HepG2 (cell line): ENCODE data around the gene FAM174A. TPM values are rescaled to one million over a fixed set of nuclear protein-coding genes. Genes with fewer than 3 reads are reported as not detected.

Experiments
- ATAC-seq: fragments of 200-7000 bp; cut with Tn5 transposase; 3 replicates; pipeline ENCODE4 v1.9.1; 2020; ENCODE audit warnings: mild to moderate bottlenecking, moderate library complexity
- BruUV-seq: library from RNA; stranded (reverse); fragments of 400-500 nt; replicated peaks from 2 replicates; lab custom pipeline; 2021; lab: Mats Ljungman, UMichigan
- CTCF ChIA-PET: fragments of 300-600 bp; formaldehyde crosslinking; extraction: SDS; loops from one replicate; lab custom pipeline; 2021; ENCODE audit warnings: low total read pairs, inconsistent platforms, low intra/inter-chr PET ratio; lab: Yijun Ruan, JAX
- POLR2A ChIA-PET: fragments of 350-600 bp; sonication (Branson Sonifier 250); formaldehyde crosslinking; loops from one replicate; lab custom pipeline; 2020; ENCODE audit warnings: antibody characterized with exemption, inconsistent platforms; lab: Yijun Ruan, JAX
- DNase-seq: peaks from one replicate; pipeline ENCODE4 v3.0.0-alpha.2; 2015; ENCODE audit warnings: low spot score
- FAIRE-seq: peaks from 3 replicates; lab custom pipeline; 2011; peaks lifted over from hg19 to GRCh38; lab: Jason Lieb, UNC
- H2AFZ ChIP-seq: one replicate; pipeline ENCODE4 v1.6.1; 2011; ENCODE audit warnings: low read length, inconsistent platforms
- H3K27ac ChIP-seq: fragments of 300-600 bp; 3 replicates; pipeline ENCODE4 v1.8.0; 2011; ENCODE audit warnings: mixed run types, mild to moderate bottlenecking, mixed read lengths, low read length, inconsistent platforms; ENCODE audit not compliant: insufficient read depth; ENCODE audit errors: extremely low read length
- H3K27me3 ChIP-seq, 2 experiments: fragments of 200-600 bp in 1 of 2; 2 replicates in 1 of 2; 3 replicates in 1 of 2; pipeline versions ENCODE4 v1.6.0 to v1.8.0; 2011; ENCODE audit warnings: low read length in 2 of 2, mild to moderate bottlenecking in 2 of 2, moderate library complexity in 2 of 2, inconsistent platforms in 1 of 2; ENCODE audit not compliant: insufficient read depth in 2 of 2, control insufficient read depth in 1 of 2
- H3K36me3 ChIP-seq, 2 experiments: fragments of 200-600 bp in 1 of 2; replicated peaks in 1 of 2; 2 replicates in 1 of 2; 3 replicates in 1 of 2; pipeline versions ENCODE4 v1.5.1 to v1.8.0; 2011; ENCODE audit warnings: low read length in 2 of 2, inconsistent platforms in 1 of 2; ENCODE audit not compliant: insufficient read depth in 2 of 2, control insufficient read depth in 1 of 2
- H3K4me1 ChIP-seq: 2 replicates; pipeline ENCODE4 v1.5.1; 2012; ENCODE audit warnings: low read length, inconsistent platforms; ENCODE audit not compliant: insufficient read depth
- H3K4me2 ChIP-seq: 2 replicates; pipeline ENCODE4 v1.6.0; 2011; ENCODE audit warnings: low read depth, low read length, inconsistent platforms
- H3K4me3 ChIP-seq, 3 experiments: fragments of 200-600 bp in 1 of 3; sonication (generic), shearing (Covaris generic) in 1 of 3; replicated peaks in 1 of 3; 2 replicates each; pipeline ENCODE4 v1.5.1; 2011 to 2016; ENCODE audit warnings: low read length in 3 of 3, inconsistent platforms in 2 of 3, low read depth in 2 of 3, mild to moderate bottlenecking in 2 of 3, control low read depth in 1 of 3, mixed read lengths in 1 of 3; ENCODE audit not compliant: insufficient read depth in 1 of 3
- H3K79me2 ChIP-seq: one replicate; pipeline ENCODE4 v1.6.1; 2011; ENCODE audit warnings: low read length, inconsistent platforms; ENCODE audit not compliant: insufficient read depth
- H3K9ac ChIP-seq: 2 replicates; pipeline ENCODE4 v1.6.0; 2011; ENCODE audit warnings: mild to moderate bottlenecking, low read depth, low read length, inconsistent platforms; ENCODE audit not compliant: insufficient read depth
- H3K9me3 ChIP-seq: 2 replicates; pipeline ENCODE4 v1.5.1; 2012; ENCODE audit warnings: mild to moderate bottlenecking, low read length
- H4K20me1 ChIP-seq: 2 replicates; pipeline ENCODE4 v1.6.0; 2011; ENCODE audit warnings: inconsistent platforms, mild to moderate bottlenecking, low read length, moderate library complexity; ENCODE audit not compliant: insufficient read depth
- BCL6 ChIP-seq: IDR thresholded peaks from 2 replicates; pipeline ENCODE4 v1.6.1; 2016; ENCODE audit warnings: missing genetic modification reagents, missing compliant biosample characterization
- HOXA5 ChIP-seq: sonication (generic); formaldehyde crosslinking; IDR thresholded peaks from 2 replicates; pipeline ENCODE4 v1.4.0; 2020; ENCODE audit warnings: missing genetic modification reagents
- ZFP41 ChIP-seq: sonication (generic); formaldehyde crosslinking; IDR thresholded peaks from 2 replicates; pipeline ENCODE4 v1.4.0; 2020; ENCODE audit warnings: mild to moderate bottlenecking, missing genetic modification reagents, borderline replicate concordance
- ZKSCAN5 ChIP-seq: sonication (generic); formaldehyde crosslinking; IDR thresholded peaks from 2 replicates; pipeline ENCODE4 v1.5.1; 2020; ENCODE audit warnings: mild to moderate bottlenecking, missing genetic modification reagents
- ZNF562 ChIP-seq: sonication (generic); formaldehyde crosslinking; IDR thresholded peaks from 2 replicates; pipeline ENCODE4 v1.8.0; 2022; ENCODE audit warnings: missing genetic modification reagents, borderline replicate concordance
- ZNF614 ChIP-seq: IDR thresholded peaks from 2 replicates; pipeline ENCODE4 v1.6.1; 2018; ENCODE audit warnings: missing biosample characterization, missing genetic modification reagents, inconsistent platforms, borderline replicate concordance
- WGBS: methylation state at CpG from one replicate; pipeline ENCODE4 v1.1.6; 2017; ENCODE audit warnings: low lambda C conversion rate; 5-methylcytosine and 5-hydroxymethylcytosine counted together
- in situ Hi-C: cut with HindIII; loops from 2 replicates; pipeline ENCODE4 v1.10.0; 2017; ENCODE audit warnings: low pct_unique_long_range_greater_than_20kb; ENCODE audit not compliant: extremely low pct_ligation_motif_present
- intact Hi-C: fragments of 100-400 bp; cut with micrococcal nuclease; formaldehyde crosslinking; loops from one replicate; pipeline ENCODE4 v1.10.0; 2022; ENCODE audit not compliant: unreplicated experiment
- polyA plus RNA-seq, 8 experiments: library from polyadenylated mRNA; depleted of rRNA in 3 of 8; stranded (reverse) in 7 of 8; unstranded in 1 of 8; fragments of >200 nt; fragmentation: Illumina TruSeq in 4 of 8; extraction: Trizol in 4 of 8; gene quantifications; 2 replicates each; pipeline versions ENCODE4 v1.2.1 to v1.2.3, GENCODE V29; 2011 to 2016; ENCODE audit warnings: low read depth in 4 of 8, missing spikeins in 1 of 8, mixed read lengths in 1 of 8; ENCODE audit not compliant: insufficient read depth in 1 of 8
- total RNA-seq, 5 experiments: library from RNA; depleted of rRNA; stranded (reverse); fragments of >200 nt; fragmentation: Illumina TruSeq; extraction: Trizol; gene quantifications; 2 replicates each; pipeline ENCODE4 v1.2.3, GENCODE V29; 2016; ENCODE audit warnings: low read depth in 1 of 5
- TF ChIP-seq, protein P1 (sequence below): sonication (generic); formaldehyde crosslinking; IDR thresholded peaks from 2 replicates; pipeline ENCODE4 v1.4.0; 2020; ENCODE audit warnings: missing genetic modification reagents
- TF ChIP-seq, protein P2 (sequence below): sonication (generic); formaldehyde crosslinking; IDR thresholded peaks from 2 replicates; pipeline ENCODE4 v1.4.0; 2020; ENCODE audit warnings: missing genetic modification reagents
- TF ChIP-seq, protein P3 (sequence below): sonication (generic); formaldehyde crosslinking; IDR thresholded peaks from 2 replicates; pipeline ENCODE4 v1.4.0; 2020; ENCODE audit warnings: missing genetic modification reagents
- TF ChIP-seq, protein P4 (sequence below): sonication (generic); formaldehyde crosslinking; conservative IDR thresholded peaks from 2 replicates; pipeline ENCODE4 v1.8.0; 2022; ENCODE audit warnings: mild to moderate bottlenecking, moderate library complexity, missing genetic modification reagents
- TF ChIP-seq, protein P5 (sequence below): sonication (generic); formaldehyde crosslinking; IDR thresholded peaks from 2 replicates; pipeline ENCODE4 v1.8.0; 2022; ENCODE audit warnings: missing genetic modification reagents, low read depth, mild to moderate bottlenecking, borderline replicate concordance

FAM174A gene
- total and polyA plus RNA-seq, 2 of the 13 experiments (the other 11 are each of a cell fraction or from before 2014, with no cell fraction given): 6.8 to 7.8 TPM

DNA sequence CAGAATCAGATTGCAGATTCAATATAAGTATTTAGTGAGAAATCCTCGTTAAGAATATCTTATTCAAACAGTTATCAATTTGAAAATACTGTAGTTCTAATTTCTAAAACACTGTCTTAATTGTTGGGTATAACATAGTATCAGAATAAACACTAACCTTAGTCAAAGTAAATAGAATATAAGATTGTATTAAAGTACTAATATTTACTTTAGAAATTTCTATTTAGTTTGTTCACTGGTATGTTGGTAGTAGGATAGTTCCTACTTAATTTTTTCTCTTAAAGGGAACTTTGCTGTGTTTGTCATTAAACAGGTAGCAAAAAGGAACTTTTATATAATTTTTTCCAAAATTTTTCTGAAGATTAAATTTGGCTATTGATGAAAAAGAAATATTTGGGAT lies 42.3 kb downstream of the FAM174A start (continued):
- TF ChIP-seq, protein P1, sequence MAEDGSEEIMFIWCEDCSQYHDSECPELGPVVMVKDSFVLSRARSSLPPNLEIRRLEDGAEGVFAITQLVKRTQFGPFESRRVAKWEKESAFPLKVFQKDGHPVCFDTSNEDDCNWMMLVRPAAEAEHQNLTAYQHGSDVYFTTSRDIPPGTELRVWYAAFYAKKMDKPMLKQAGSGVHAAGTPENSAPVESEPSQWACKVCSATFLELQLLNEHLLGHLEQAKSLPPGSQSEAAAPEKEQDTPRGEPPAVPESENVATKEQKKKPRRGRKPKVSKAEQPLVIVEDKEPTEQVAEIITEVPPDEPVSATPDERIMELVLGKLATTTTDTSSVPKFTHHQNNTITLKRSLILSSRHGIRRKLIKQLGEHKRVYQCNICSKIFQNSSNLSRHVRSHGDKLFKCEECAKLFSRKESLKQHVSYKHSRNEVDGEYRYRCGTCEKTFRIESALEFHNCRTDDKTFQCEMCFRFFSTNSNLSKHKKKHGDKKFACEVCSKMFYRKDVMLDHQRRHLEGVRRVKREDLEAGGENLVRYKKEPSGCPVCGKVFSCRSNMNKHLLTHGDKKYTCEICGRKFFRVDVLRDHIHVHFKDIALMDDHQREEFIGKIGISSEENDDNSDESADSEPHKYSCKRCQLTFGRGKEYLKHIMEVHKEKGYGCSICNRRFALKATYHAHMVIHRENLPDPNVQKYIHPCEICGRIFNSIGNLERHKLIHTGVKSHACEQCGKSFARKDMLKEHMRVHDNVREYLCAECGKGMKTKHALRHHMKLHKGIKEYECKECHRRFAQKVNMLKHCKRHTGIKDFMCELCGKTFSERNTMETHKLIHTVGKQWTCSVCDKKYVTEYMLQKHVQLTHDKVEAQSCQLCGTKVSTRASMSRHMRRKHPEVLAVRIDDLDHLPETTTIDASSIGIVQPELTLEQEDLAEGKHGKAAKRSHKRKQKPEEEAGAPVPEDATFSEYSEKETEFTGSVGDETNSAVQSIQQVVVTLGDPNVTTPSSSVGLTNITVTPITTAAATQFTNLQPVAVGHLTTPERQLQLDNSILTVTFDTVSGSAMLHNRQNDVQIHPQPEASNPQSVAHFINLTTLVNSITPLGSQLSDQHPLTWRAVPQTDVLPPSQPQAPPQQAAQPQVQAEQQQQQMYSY: no peak
- TF ChIP-seq ZKSCAN5 (CRISPR knock-in tag) (no peak), ZNF614 (no peak), ZFP41 (CRISPR knock-in tag) (no peak)
- TF ChIP-seq, protein P2, sequence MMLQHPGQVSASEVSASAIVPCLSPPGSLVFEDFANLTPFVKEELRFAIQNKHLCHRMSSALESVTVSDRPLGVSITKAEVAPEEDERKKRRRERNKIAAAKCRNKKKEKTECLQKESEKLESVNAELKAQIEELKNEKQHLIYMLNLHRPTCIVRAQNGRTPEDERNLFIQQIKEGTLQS: no peak
- TF ChIP-seq, protein P3, sequence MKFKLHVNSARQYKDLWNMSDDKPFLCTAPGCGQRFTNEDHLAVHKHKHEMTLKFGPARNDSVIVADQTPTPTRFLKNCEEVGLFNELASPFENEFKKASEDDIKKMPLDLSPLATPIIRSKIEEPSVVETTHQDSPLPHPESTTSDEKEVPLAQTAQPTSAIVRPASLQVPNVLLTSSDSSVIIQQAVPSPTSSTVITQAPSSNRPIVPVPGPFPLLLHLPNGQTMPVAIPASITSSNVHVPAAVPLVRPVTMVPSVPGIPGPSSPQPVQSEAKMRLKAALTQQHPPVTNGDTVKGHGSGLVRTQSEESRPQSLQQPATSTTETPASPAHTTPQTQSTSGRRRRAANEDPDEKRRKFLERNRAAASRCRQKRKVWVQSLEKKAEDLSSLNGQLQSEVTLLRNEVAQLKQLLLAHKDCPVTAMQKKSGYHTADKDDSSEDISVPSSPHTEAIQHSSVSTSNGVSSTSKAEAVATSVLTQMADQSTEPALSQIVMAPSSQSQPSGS: no peak

DNA sequence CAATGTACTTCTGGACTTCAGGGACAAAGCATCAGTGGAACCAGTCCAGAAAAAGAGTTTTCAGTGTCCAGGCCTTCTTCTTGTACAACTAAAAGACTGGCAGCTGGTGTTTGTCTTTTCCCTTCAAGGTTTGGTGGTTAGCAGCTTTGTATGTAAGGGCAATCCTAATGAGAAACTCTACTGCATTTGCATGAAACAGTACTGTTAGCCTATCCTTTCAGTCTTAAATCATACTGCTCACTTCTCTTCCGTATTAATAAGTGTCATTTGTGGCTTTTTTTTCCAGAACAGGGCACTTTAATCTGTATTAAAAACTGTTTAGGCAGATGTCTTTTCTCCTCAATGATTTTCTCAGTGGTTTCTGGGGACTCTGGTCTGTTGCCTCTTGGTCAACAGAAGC lies 48.9 kb downstream of the FAM174A start:
- Histone ChIP-seq H3K36me3 (no peaks in the 10 kb centered on the region; a peak in 1 of 5 replicates), H3K9ac (no peak overlapping the region), H3K9me3 (no peaks in the 10 kb centered on the region), H3K4me2 (no peak overlapping the region), H3K4me1 (no peaks in the 10 kb centered on the region), H3K27me3 (no peaks in the 10 kb centered on the region), H4K20me1 (no peaks in the 10 kb centered on the region), H3K79me2 (no peaks in the 10 kb centered on the region), H2AFZ (no peak overlapping the region), H3K4me3 (no peak overlapping the region), H3K27ac (no peak overlapping the region)
- TF ChIP-seq, protein P4, sequence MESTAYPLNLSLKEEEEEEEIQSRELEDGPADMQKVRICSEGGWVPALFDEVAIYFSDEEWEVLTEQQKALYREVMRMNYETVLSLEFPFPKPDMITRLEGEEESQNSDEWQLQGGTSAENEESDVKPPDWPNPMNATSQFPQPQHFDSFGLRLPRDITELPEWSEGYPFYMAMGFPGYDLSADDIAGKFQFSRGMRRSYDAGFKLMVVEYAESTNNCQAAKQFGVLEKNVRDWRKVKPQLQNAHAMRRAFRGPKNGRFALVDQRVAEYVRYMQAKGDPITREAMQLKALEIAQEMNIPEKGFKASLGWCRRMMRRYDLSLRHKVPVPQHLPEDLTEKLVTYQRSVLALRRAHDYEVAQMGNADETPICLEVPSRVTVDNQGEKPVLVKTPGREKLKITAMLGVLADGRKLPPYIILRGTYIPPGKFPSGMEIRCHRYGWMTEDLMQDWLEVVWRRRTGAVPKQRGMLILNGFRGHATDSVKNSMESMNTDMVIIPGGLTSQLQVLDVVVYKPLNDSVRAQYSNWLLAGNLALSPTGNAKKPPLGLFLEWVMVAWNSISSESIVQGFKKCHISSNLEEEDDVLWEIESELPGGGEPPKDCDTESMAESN (CRISPR knock-in tag): no peak
- TF ChIP-seq ZNF562: no peak
- TF ChIP-seq, protein P5, sequence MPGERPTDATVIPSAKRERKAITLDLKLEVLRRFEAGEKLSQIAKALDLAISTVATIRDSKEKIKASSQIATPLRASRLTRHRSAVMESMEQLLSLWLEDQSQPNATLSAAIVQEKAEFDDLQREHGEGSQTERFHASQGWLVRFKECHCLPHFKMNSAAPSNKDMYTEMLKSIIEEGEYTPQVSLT (CRISPR knock-in tag): no peak
- TF ChIP-seq HOXA5 (CRISPR knock-in tag): no peak
- TF ChIP-seq BCL6 (CRISPR knock-in tag): no peak
- intact Hi-C loops: no loop called here
- DNase-seq: no peak
- in situ Hi-C loops: no loop called here
- ChIA-PET CTCF (no interaction called here), POLR2A (no interaction called here)
- no peak for FAIRE-seq
- 86% methylated on average over 1 of the region's 1 CpG for WGBS
- BruUV-seq: no TSS peak
- no peak for ATAC-seq
